HepG2 (cell line): ENCODE measurements around the gene APOA1.

Experiments
- MTF1 ChIP-seq: sonication (generic); formaldehyde crosslinking; IDR thresholded peaks from 2 replicates; pipeline ENCODE4 v1.5.0; 2020; ENCODE audit warnings: missing genetic modification reagents
- POLR2A ChIP-seq, 2 experiments: IDR thresholded peaks; 2 replicates each; pipeline ENCODE4 v1.6.1; 2011; ENCODE audit warnings: low read depth in 2 of 2, low read length in 2 of 2, mild to moderate bottlenecking in 1 of 2, moderate library complexity in 1 of 2; ENCODE audit not compliant: insufficient read depth in 1 of 2

DNA sequence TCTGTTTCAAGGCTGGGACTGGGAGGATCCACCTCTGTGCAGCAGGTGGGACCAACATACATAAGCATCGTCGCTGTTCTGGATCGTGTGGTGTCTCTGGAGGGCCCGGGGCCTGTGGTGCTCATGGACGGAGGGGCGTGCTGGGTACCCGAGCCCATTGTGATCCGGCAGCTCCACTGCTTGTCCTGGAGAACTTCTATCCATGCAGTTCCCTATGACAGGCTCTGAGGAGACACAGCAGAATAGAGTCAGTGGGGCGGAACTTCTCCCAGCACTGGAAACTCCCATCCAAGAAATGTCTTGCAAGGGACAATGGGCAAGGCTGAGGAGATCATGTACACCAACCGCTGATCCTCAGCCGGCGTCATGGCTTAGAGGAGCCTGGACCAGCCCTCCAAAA lies 11.6 kb upstream of the APOA1 start:
- TF ChIP-seq MTF1 (CRISPR knock-in tag) (no peak), POLR2A (IDR thresholded peaks at IDR 0.05; ENCODE audit: insufficient read depth in 1 of 2, low read depth in 2 of 2, low read length in 2 of 2) (no peak)
